ENCODE measurements around the gene ZNF575. TPM values are rescaled to one million over a fixed set of nuclear protein-coding genes. Genes with fewer than 3 reads are reported as not detected.

The ZNF575 gene
- total RNA-seq, 1 donor from 2014 or later = not detected

DNA sequence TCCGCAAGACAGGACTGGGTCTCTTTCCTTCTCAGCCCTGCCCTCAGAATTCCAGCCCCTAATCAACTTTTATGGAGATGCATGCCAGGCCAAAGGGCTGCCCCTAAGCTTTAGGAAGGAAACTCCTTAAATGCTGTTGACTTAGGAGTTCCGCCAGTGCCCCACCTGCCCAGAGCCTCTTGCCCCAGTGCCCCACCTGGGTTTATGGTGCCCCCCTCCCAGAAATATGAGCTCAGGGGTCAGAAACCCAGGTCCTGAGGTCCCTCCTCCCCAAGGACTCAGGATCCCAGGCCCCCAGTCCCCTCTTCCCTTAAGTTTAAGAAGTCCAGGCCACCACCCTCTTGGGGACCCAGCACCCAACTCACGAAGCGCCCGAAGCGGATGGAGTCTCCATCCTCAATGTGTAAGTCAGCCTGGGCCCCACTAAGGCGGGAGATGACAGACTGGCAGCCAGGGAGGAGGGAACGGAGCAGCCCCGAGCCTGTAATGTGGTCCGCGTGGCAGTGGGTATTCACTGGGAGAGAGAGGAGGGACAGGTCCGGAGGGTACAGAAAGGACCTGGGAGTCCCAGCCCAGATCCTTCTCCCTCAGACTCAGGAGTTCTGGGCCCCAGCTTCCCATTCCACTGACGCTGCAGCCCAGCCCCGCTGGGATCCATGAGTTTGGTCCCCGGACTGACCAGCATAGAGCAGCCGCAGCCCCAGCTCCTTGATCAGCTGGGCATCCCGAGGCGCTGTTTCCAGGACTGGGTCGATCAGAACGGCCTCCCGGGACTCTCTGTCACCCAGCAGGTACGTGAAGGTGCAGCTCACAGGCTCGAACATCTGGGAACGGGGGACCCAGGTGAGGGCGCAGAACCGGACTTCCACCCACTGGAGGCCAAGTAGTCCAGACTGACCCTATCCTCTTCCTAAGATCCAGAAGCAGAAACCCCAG lies 6.9 kb upstream of the ZNF575 start:
- no peaks in the 10 kb centered on the region for H3K27me3 ChIP-seq (ENCODE audit: control insufficient read depth, insufficient read depth, low read length)
- DNase-seq (ENCODE audit: low read depth) (no peak), FAIRE-seq (no peak)
- H3K36me3 ChIP-seq (ENCODE audit: control insufficient read depth, insufficient read depth, low read length) = peaks cover 4% of the 10 kb centered on the region
- H3K4me3 ChIP-seq (ENCODE audit: low read depth, low read length) = peak overlapping the region; percentile 85
- TF ChIP-seq, protein P1, sequence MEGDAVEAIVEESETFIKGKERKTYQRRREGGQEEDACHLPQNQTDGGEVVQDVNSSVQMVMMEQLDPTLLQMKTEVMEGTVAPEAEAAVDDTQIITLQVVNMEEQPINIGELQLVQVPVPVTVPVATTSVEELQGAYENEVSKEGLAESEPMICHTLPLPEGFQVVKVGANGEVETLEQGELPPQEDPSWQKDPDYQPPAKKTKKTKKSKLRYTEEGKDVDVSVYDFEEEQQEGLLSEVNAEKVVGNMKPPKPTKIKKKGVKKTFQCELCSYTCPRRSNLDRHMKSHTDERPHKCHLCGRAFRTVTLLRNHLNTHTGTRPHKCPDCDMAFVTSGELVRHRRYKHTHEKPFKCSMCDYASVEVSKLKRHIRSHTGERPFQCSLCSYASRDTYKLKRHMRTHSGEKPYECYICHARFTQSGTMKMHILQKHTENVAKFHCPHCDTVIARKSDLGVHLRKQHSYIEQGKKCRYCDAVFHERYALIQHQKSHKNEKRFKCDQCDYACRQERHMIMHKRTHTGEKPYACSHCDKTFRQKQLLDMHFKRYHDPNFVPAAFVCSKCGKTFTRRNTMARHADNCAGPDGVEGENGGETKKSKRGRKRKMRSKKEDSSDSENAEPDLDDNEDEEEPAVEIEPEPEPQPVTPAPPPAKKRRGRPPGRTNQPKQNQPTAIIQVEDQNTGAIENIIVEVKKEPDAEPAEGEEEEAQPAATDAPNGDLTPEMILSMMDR (IDR thresholded peaks at IDR 0.05; ENCODE audit: insufficient read depth, low read length, severe bottlenecking) = no peak

DNA sequence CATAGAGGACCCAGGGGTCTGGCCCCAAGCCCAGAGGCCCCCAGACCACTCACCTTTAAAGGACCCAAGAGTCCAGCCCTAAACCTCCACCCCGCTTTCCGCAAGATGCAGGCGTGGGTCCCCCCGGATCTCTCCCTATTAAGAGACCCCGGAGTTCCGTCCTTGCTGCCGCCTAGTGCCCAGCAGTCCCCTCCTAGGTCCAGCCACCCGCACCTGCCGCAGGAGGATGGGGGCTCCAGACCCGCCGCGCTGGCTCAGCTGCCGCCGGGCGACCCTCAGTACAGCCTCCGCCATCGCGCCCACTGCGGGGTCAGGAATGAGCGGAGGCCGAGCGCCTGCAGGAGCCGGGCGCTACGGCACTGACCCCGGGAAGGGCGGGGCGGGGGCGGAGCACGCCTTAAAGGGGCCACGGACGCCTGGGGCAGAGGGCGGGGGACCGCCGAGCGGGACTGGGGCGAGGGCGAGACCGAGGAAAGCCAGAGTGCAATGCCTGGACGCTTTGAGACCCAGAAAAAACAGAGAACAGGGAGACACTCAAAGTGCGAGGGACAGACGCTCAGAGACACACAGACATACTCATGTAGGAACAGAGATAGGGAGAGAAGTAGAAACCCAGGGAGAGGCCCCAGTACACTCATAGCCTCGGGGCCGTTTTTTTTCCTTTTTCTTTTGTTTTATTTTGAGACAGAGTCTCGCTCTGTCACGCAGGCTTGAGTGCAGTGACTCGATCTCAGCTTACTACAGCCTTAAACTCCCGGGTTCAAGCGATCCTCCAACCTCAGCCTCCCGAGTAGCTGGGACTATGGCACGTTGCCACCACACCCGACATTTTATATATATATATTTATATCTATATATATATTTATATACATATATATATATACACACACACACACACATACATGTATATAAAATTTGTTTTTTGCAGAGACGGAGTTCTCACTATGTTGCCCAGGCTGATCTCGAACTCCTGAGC lies 5.8 kb upstream of the ZNF575 start, which contains the start of gene ETHE1:
ETHE1 (minus strand) TSS at position 318 of the 976 bp plus-strand sequence; CDS start at position 294, 24 bp downstream.
- H3K4me3 ChIP-seq (ENCODE audit: low read depth, low read length) = peak within 1 kb of the TSS; percentile 85
- FAIRE-seq = no peak
- TF ChIP-seq, protein P1 (IDR thresholded peaks at IDR 0.05; ENCODE audit: insufficient read depth, low read length, severe bottlenecking) = peak; percentile 8
- DNase-seq (ENCODE audit: low read depth) = peak; percentile 56
- H3K36me3 ChIP-seq (ENCODE audit: control insufficient read depth, insufficient read depth, low read length) = no peaks in the 10 kb centered on the region
- H3K27me3 ChIP-seq (ENCODE audit: control insufficient read depth, insufficient read depth, low read length) = no peaks in the 10 kb centered on the region

DNA sequence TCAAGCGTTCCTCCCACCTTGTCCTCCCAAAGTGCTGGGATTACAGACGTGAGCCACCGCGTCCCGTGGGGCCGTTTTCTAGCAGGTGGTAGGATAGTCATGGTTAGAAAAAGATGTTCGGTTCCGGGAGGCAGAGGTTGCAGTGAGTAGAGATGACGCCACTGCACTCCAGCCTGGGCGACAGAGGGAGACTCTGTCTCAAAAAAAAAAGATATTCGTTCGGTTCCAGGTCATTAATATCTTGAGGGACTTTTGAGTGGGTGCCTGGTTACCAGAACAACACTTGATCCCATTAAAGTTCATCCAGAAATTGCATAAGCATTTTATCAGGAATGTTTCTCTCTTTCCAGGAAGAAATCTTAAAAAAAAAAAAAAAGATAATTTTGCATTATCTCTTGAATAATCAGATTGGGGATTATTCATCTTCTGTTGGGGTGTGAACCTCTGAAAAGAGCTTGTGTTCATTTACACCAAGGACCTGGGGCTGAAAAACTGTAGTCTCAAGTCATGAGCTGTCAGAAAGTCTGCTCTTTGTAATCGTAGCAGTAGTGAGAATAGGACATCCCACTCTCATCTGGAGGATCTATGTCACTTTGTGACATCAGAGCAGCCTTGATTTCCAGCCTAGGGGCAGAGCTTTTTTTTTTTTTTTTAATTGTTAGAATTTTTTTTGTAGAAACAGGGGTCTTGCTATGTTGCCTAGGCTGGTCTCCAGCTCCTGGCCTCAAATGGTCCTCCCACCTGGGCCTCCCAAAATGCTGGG lies 4.9 kb upstream of the ZNF575 start:
- Histone ChIP-seq H3K36me3 (ENCODE audit: control insufficient read depth, insufficient read depth, low read length) (no peaks in the 10 kb centered on the region), H3K27me3 (ENCODE audit: control insufficient read depth, insufficient read depth, low read length) (no peaks in the 10 kb centered on the region), H3K4me3 (ENCODE audit: low read depth, low read length) (no peak overlapping the region)
- DNase-seq (ENCODE audit: low read depth) (no peak), FAIRE-seq (no peak)
- TF ChIP-seq, protein P1 (IDR thresholded peaks at IDR 0.05; ENCODE audit: insufficient read depth, low read length, severe bottlenecking) = no peak

DNA sequence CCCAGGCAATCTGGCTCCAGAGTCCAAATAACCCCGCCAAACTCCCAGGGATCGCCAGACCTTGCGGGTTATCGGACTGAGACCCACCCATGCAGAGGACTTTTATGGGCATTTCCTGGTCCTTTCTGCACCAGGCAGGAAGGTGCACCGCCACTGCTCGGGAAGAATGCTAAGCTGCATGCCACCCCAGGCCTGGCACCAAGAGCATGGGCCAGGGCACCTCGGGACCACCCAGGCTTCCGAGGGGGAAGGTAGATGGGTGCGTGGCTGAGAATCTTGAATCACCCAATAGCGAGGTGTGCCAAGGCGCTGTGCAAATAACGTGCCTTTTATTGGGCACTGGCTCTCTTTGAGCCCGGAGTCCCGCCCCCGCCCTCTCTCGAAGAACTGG lies 422 bp upstream of the ZNF575 start:
- TF ChIP-seq, protein P1 (IDR thresholded peaks at IDR 0.05; ENCODE audit: insufficient read depth, low read length, severe bottlenecking) = no peak
- no peak for DNase-seq (ENCODE audit: low read depth)
- H3K4me3 ChIP-seq (ENCODE audit: low read depth, low read length) = peak overlapping the region; percentile 62
- H3K27me3 ChIP-seq (ENCODE audit: control insufficient read depth, insufficient read depth, low read length) = no peaks in the 10 kb centered on the region
- FAIRE-seq = no peak
- no peaks in the 10 kb centered on the region for H3K36me3 ChIP-seq (ENCODE audit: control insufficient read depth, insufficient read depth, low read length)
